Measurements from ENCODE around the gene TRAP1. TPM values are rescaled to one million over a fixed set of nuclear protein-coding genes. Genes with fewer than 3 reads are reported as not detected.
A peak's percentile ranks its signal among the peaks of the same experiment; 100 is the strongest.

TRAP1 gene
- polyA plus RNA-seq, 1 of the 3 experiments (the other 2 are of a cell fraction): 129 TPM

DNA sequence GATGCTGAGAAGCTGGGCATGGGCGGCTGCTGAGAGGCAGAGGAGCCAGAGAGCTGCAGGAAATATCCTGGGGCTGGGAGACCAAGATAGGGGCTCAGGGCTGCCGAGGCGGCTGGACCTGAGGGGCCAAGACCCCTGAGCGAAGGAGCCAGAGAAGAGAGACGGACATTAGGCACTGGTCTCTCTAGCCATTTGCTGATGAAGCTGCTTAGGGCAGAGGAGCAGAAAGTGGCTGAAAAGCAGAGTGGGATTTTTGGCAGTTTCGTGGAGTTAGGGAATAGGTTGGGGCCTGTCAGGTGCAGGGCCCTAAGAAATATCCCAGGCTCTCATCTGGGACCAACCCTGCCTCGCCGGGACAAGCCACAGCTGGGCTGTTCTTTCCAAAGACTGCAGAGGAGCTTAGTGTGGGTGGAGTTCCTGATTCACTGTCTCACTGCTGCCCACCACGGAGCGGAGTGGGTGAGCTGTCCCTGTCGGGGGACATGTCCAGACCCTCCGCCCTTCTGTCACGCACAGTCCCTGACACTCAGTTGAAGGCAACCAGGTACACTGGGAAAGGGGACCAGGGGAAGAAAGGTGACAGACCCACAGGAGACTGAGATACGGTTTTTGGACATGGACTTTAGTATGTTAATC lies 74.1 kb downstream of the TRAP1 start:
- H3K36me3 ChIP-seq (replicated peaks in 1 of 2; ENCODE audit: control insufficient read depth in 1 of 2, insufficient read depth in 2 of 2, low read length in 1 of 2): peaks cover 0 to 2% of the 10 kb centered on the region in 2 experiments
- H4K20me1 ChIP-seq (ENCODE audit: insufficient read depth): no peaks in the 10 kb centered on the region
- DNase-seq: peak; percentile 39
- CTCF ChIA-PET: interaction anchor here (0.9 to 1.6 kb wide), 6 partner anchors 10 to 294 kb away, joined by 3 to 5 read pairs (median 4); no protein-coding TSS in a partner anchor
- H3K4me3 ChIP-seq (ENCODE audit: low read depth in 2 of 2, low read length in 1 of 2): no peak overlapping the region
- H3K9me2 ChIP-seq: no peaks in the 10 kb centered on the region
- no peak overlapping the region for H3K9ac ChIP-seq
- 88% methylated on average over 14 of the region's 14 CpGs for WGBS (ENCODE audit: low lambda C conversion rate)
- POLR2A ChIA-PET: interaction anchor here (0.5 kb wide), 1 partner anchor 11 kb away, joined by 4 read pairs; no protein-coding TSS in a partner anchor
- H3K9me3 ChIP-seq: no peaks in the 10 kb centered on the region
- no peak overlapping the region; the same call in 1 of the 2 replicates for H2AFZ ChIP-seq (ENCODE audit: low read depth)
- TF ChIP-seq GABPA (IDR thresholded peaks at IDR 0.05; ENCODE audit: low read depth) (no peak), REST (IDR thresholded peaks at IDR 0.05; ENCODE audit: low read depth, low read length) (no peak), ELF1 (IDR thresholded peaks at IDR 0.05) (no peak), EZH2phosphoT487 (IDR thresholded peaks at IDR 0.05; ENCODE audit: borderline replicate concordance, low read depth) (no peak), TAF1 (IDR thresholded peaks at IDR 0.05; ENCODE audit: borderline replicate concordance, low read depth, low read length) (no peak)
- TF ChIP-seq, protein P1, sequence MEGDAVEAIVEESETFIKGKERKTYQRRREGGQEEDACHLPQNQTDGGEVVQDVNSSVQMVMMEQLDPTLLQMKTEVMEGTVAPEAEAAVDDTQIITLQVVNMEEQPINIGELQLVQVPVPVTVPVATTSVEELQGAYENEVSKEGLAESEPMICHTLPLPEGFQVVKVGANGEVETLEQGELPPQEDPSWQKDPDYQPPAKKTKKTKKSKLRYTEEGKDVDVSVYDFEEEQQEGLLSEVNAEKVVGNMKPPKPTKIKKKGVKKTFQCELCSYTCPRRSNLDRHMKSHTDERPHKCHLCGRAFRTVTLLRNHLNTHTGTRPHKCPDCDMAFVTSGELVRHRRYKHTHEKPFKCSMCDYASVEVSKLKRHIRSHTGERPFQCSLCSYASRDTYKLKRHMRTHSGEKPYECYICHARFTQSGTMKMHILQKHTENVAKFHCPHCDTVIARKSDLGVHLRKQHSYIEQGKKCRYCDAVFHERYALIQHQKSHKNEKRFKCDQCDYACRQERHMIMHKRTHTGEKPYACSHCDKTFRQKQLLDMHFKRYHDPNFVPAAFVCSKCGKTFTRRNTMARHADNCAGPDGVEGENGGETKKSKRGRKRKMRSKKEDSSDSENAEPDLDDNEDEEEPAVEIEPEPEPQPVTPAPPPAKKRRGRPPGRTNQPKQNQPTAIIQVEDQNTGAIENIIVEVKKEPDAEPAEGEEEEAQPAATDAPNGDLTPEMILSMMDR (IDR thresholded peaks at IDR 0.05): no peak
- peaks cover 0 to 28% of the 10 kb centered on the region in 2 experiments; a peak in 1 of 4 replicates for H3K4me1 ChIP-seq (ENCODE audit: control insufficient read depth in 1 of 2, insufficient read depth in 2 of 2, low read depth in 1 of 2, low read length in 1 of 2)
- no peak overlapping the region for H3K4me2 ChIP-seq
- H3K27ac ChIP-seq (ENCODE audit: low read depth in 2 of 2, low read length in 1 of 2): peak overlapping the region in 1 of 2 experiments; percentile 75; a peak in 2 of 4 replicates
- H3F3A ChIP-seq (replicated peaks; ENCODE audit: insufficient read depth): no peaks in the 10 kb centered on the region
- H3K79me2 ChIP-seq (ENCODE audit: insufficient read depth): no peaks in the 10 kb centered on the region
- H3K27me3 ChIP-seq (ENCODE audit: insufficient read depth): no peaks in the 10 kb centered on the region

DNA sequence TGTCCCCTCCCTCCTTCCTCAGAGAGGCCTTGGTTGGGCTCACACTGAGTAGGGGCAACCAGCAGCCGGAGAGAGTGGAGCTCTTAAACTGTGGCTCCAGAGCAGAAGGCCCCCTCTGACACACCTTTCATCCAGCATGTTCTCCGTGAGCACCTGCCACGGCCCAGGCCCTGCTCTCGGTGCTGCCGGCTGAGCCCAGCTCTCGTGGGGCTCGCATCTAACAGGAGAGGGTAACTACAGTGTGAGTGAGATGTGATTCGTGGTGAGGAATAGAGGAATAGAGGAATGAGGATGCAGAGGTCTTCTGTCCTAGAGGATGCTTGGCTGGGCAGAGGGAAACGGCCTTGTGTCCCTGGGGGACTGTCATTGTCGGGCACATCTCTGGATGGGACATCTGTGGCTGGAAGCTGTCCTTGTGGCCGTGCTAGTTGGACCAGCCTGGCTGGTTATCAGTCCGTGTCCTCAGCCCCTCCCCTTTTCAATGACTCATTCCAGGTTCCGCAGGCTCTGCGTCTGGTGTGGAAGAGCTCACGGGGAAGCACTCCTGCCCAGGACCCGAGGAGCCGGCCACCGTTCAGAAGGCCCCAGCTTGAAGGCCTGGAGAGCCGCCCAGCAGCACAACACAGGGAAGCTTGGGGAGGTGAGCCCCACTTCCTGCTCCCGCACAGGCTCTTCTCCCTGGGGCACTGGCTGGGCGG lies 74.8 kb downstream of the TRAP1 start:
- peak overlapping the region in 1 of 2 experiments; percentile 75; a peak in 2 of 4 replicates for H3K27ac ChIP-seq (ENCODE audit: low read depth in 2 of 2, low read length in 1 of 2)
- H3K4me3 ChIP-seq (ENCODE audit: low read depth in 2 of 2, low read length in 1 of 2): no peak overlapping the region
- peaks cover 3 to 31% of the 10 kb centered on the region in 2 experiments; a peak in 1 of 4 replicates for H3K4me1 ChIP-seq (ENCODE audit: control insufficient read depth in 1 of 2, insufficient read depth in 2 of 2, low read depth in 1 of 2, low read length in 1 of 2)
- peaks cover 0 to 2% of the 10 kb centered on the region in 2 experiments for H3K36me3 ChIP-seq (replicated peaks in 1 of 2; ENCODE audit: control insufficient read depth in 1 of 2, insufficient read depth in 2 of 2, low read length in 1 of 2)
- H3K9me3 ChIP-seq: no peaks in the 10 kb centered on the region
- 54% methylated on average over 18 of the region's 21 CpGs for WGBS (ENCODE audit: low lambda C conversion rate)
- ChIA-PET CTCF (interaction anchor here (0.9 to 1.6 kb wide), 5 partner anchors 10 to 295 kb away, joined by 3 to 5 read pairs (median 4); no protein-coding TSS in a partner anchor), POLR2A (interaction anchor here (0.5 to 0.6 kb wide), 2 partner anchors 10 to 24 kb away, joined by 3 to 4 read pairs; no protein-coding TSS in a partner anchor)
- no peaks in the 10 kb centered on the region for H3F3A ChIP-seq (replicated peaks; ENCODE audit: insufficient read depth)
- DNase-seq: peak; percentile 91
- no peak overlapping the region for H3K9ac ChIP-seq
- H3K79me2 ChIP-seq (ENCODE audit: insufficient read depth): no peaks in the 10 kb centered on the region
- H3K27me3 ChIP-seq (ENCODE audit: insufficient read depth): no peaks in the 10 kb centered on the region
- H3K4me2 ChIP-seq: no peak overlapping the region
- H3K9me2 ChIP-seq: no peaks in the 10 kb centered on the region
- H2AFZ ChIP-seq (ENCODE audit: low read depth): no peak overlapping the region; the same call in 1 of the 2 replicates
- H4K20me1 ChIP-seq (ENCODE audit: insufficient read depth): no peaks in the 10 kb centered on the region
- TF ChIP-seq MXI1 (IDR thresholded peaks at IDR 0.05; ENCODE audit: low read depth, low read length): peak; percentile 67
- TF ChIP-seq, protein P1 (IDR thresholded peaks at IDR 0.05): no peak
- peak; percentile 50 for TF ChIP-seq JUND (IDR thresholded peaks at IDR 0.05)
- TF ChIP-seq NFIC (IDR thresholded peaks at IDR 0.05; ENCODE audit: borderline replicate concordance): no peak
- no peak for TF ChIP-seq GABPA (IDR thresholded peaks at IDR 0.05; ENCODE audit: low read depth)
- no peak for TF ChIP-seq EP300 (IDR thresholded peaks at IDR 0.05; ENCODE audit: borderline replicate concordance in 1 of 2, low read depth in 1 of 2, low read length in 1 of 2)
- 0 out of 2 replicates have a peak, but pooled peaks have one; percentile 34 for TF ChIP-seq MAX (IDR thresholded peaks at IDR 0.05; ENCODE audit: low read depth)
- 0 out of 2 replicates have a peak, but pooled peaks have one; percentile 20 for TF ChIP-seq FOXJ3 (CRISPR knock-in tag; IDR thresholded peaks at IDR 0.05)
- no peak; the same call in 1 of the 2 replicates for TF ChIP-seq SMC3 (IDR thresholded peaks at IDR 0.05; ENCODE audit: low read depth, low read length)
- TF ChIP-seq SIN3A (IDR thresholded peaks at IDR 0.05; ENCODE audit: borderline replicate concordance, low read depth, low read length): no peak
- peak; percentile 40; the same call in 1 of the 2 replicates for TF ChIP-seq RCOR1 (IDR thresholded peaks at IDR 0.05; ENCODE audit: low read length)
